Stimulated activated CD8-positive, alpha-beta memory T cell treated with anti-CD3 and anti-CD28 coated beads, Interleukin-4, amount 100 ng/mL, for 24 hours (primary cell): ENCODE results near the gene SLC44A1.
A peak's percentile ranks its signal among the peaks of the same experiment; 100 is the strongest.
"Not testable (repeated sequence)": the region's sequence is repeated elsewhere in the genome, so short reads cannot be mapped to it uniquely, and the experiment has no call there.

Source experiments
- DNase-seq: peaks from one replicate; pipeline ENCODE4 v3.0.0-alpha.2; 2020; ENCODE audit warnings: low read depth

SLC44A1 gene

GRCh38 chr9:105242557-105242956 lies 1.9 kb upstream of the SLC44A1 start:
- DNase-seq, result no peak

- no peak for DNase-seq
Observed at GRCh38 chr9:105243015-105243686, 1.3 kb upstream of the SLC44A1 start.

- DNase-seq, result no peak
Observed at GRCh38 chr9:105244734-105245028, 230 bp downstream of the SLC44A1 start.

GRCh38 chr9:105245029-105245890 lies 809 bp downstream of the SLC44A1 start:
- DNase-seq, result peak; percentile 4

- DNase-seq, result no peak
Observed at GRCh38 chr9:105245891-105246161, 1.4 kb downstream of the SLC44A1 start.

GRCh38 chr9:105246656-105247173 lies 2.3 kb downstream of the SLC44A1 start:
- no peak for DNase-seq

GRCh38 chr9:105248691-105249090 lies 4.2 kb downstream of the SLC44A1 start:
- DNase-seq, result no peak

- DNase-seq, result no peak
Observed at GRCh38 chr9:105251133-105251532, 6.7 kb downstream of the SLC44A1 start.

- no peak for DNase-seq
Observed at GRCh38 chr9:105251733-105252404, 7.4 kb downstream of the SLC44A1 start.

GRCh38 chr9:105252405-105252756 lies 7.9 kb downstream of the SLC44A1 start:
- no peak for DNase-seq

- no peak for DNase-seq
Observed at GRCh38 chr9:105254226-105254625, 9.8 kb downstream of the SLC44A1 start.

- DNase-seq, result no peak
Observed at GRCh38 chr9:105255421-105255820, 11.0 kb downstream of the SLC44A1 start.

GRCh38 chr9:105256569-105256968 lies 12.1 kb downstream of the SLC44A1 start:
- DNase-seq, result not testable (repeated sequence)

- no peak for DNase-seq
Observed at GRCh38 chr9:105257809-105258208, 13.4 kb downstream of the SLC44A1 start.

GRCh38 chr9:105258225-105258737 lies 13.8 kb downstream of the SLC44A1 start:
- no peak for DNase-seq

GRCh38 chr9:105259274-105259673 lies 14.8 kb downstream of the SLC44A1 start:
- DNase-seq, result no peak

- DNase-seq, result no peak
Observed at GRCh38 chr9:105259731-105260612, 15.5 kb downstream of the SLC44A1 start.

- DNase-seq, result no peak
Observed at GRCh38 chr9:105262497-105262896, 18.0 kb downstream of the SLC44A1 start.

- DNase-seq, result no peak
Observed at GRCh38 chr9:105264380-105264779, 19.9 kb downstream of the SLC44A1 start.

- not testable (repeated sequence) for DNase-seq
Observed at GRCh38 chr9:105268254-105268653, 23.8 kb downstream of the SLC44A1 start.

- DNase-seq, result no peak
Observed at GRCh38 chr9:105269593-105269992, 25.1 kb downstream of the SLC44A1 start.

- DNase-seq, result no peak
Observed at GRCh38 chr9:105270711-105271110, 26.3 kb downstream of the SLC44A1 start.
